Muscle of leg (tissue), 11 donors: ENCODE results near the gene PHYKPL. TPM values are rescaled to one million over a fixed set of nuclear protein-coding genes. Genes with fewer than 3 reads are reported as not detected.
"Not testable (repeated sequence)": the region's sequence is repeated elsewhere in the genome, so short reads cannot be mapped to it uniquely, and the experiment has no call there.

Experiments
- DNase-seq: peaks from one replicate; pipeline ENCODE4 v3.0.0; 2013
- H3K27ac ChIP-seq: one replicate; pipeline ENCODE4 v1.5.1; 2013; ENCODE audit warnings: mild to moderate bottlenecking, low read length, control low read depth
- H3K27me3 ChIP-seq: one replicate; pipeline ENCODE4 v1.6.1; 2013; ENCODE audit warnings: low read length; ENCODE audit not compliant: control insufficient read depth, insufficient read depth
- H3K36me3 ChIP-seq: one replicate; pipeline ENCODE4 v1.6.1; 2013; ENCODE audit warnings: low read length; ENCODE audit not compliant: control insufficient read depth, insufficient read depth
- H3K4me1 ChIP-seq: one replicate; pipeline ENCODE4 v1.6.1; 2013; ENCODE audit warnings: low read length; ENCODE audit not compliant: control insufficient read depth, insufficient read depth
- H3K4me3 ChIP-seq: one replicate; pipeline ENCODE4 v1.5.1; 2013; ENCODE audit warnings: low read length, control low read depth
- H3K9me3 ChIP-seq: replicated peaks from 2 replicates; pipeline ENCODE4 v1.6.1; 2013; ENCODE audit warnings: low read depth, low read length; ENCODE audit not compliant: control insufficient read depth
- WGBS: methylation state at CpG from one replicate; pipeline ENCODE4 v1.1.5; 2013; ENCODE audit warnings: missing lambda C conversion rate; ENCODE audit not compliant: insufficient coverage; 5-methylcytosine and 5-hydroxymethylcytosine counted together
- polyA plus RNA-seq, 8 donors: library from polyadenylated mRNA; unstranded; fragments of 120-200 nt; gene quantifications; one replicate each; pipeline versions ENCODE4 v1.2.1 to v1.2.3, GENCODE V29; 2013; ENCODE audit warnings: inconsistent platforms in 1 of 8, low replicate concordance in 1 of 8; ENCODE audit not compliant: insufficient read length in 8 of 8, insufficient read depth in 1 of 8
- total RNA-seq: library from RNA; stranded (reverse); fragments of 120-200 nt; gene quantifications from one replicate; pipeline ENCODE4 v1.2.4, GENCODE V29; 2013

Gene PHYKPL
- total and polyA plus RNA-seq, 9 donors = 36.0 to 81.7 (median 45.3) TPM

DNA sequence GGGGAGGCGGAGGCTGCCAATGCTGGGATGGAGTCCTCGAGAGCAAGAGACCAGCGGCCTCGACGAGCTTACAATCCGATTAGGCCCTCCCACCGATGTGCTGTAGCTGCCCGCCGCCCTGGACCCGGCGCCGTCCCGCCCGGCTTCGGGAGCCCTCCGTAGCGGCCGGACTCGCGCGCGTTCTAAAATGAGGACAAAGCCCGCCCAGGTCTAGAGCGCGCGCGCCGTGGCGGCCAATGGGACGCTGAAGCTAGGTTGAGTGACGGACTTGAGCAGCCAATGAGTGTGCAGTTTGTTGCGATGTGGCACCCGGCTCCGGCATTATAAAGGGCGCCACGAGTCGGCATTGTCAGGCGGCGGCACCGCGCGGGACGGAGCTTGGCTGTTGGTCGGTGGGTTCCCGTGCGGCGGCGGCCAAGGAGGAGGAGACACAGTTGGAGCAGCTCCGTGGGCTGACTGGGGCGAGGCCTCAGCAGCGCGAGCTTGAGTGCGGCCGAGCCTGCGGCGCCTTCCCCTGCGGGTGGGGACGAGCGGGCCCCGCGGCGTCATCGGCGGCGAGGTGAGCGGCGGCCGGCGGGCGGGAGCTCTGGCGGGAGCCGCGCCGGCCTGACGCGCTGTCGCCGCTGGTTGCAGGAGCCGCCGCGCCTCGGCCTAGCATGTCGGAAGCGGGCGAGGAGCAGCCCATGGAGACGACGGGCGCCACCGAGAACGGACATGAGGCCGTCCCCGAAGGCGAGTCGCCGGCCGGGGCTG lies 28.2 kb downstream of the PHYKPL start, which contains the start of gene HNRNPAB:
HNRNPAB (plus strand) TSS at position 352 of the 753 bp plus-strand sequence; CDS start at position 657, 305 bp downstream.
- Histone ChIP-seq H3K4me3 (peak within 1 kb of the TSS; percentile 81), H3K4me1 (peaks cover 29% of the 10 kb centered on the region), H3K9me3 (no peaks in the 10 kb centered on the region), H3K27me3 (no peaks in the 10 kb centered on the region), H3K27ac (peak within 1 kb of the TSS; percentile 78), H3K36me3 (peaks cover 36% of the 10 kb centered on the region)
- under 1% methylated on average over 96 of the region's 96 CpGs for WGBS
- peak; percentile 98 for DNase-seq

DNA sequence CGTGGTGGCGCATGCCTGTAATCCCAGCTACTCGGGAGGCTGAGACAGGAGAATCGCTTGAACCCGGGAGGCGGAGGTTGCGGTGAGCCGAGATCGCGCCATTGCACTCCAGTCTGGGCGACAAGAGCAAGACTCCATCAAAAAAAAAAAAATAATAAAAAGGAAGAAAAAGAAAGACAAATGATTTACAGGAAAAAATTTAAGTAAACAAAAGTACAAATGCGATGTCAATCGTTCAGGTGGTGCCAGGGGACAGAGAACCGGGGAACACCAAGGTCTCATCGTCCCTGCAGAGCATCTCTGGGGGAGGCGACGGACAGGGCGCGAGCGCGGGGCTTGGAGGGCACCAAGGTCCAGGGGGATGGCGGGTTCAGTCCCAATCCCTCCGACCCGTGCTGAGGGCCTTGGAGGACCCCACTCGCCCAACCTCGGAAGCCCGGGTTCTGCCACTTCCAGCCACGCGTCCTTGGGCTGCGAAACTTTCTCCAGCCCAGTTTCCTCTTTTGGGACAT lies 28.9 kb downstream of the PHYKPL start:
- H3K4me1 ChIP-seq = peaks cover 29% of the 10 kb centered on the region
- no peak for DNase-seq
- WGBS = 0% methylated on average over 19 of the region's 30 CpGs
- no peaks in the 10 kb centered on the region for H3K27me3 ChIP-seq
- peaks cover 30% of the 10 kb centered on the region for H3K36me3 ChIP-seq
- no peak overlapping the region for H3K27ac ChIP-seq
- H3K4me3 ChIP-seq = peak overlapping the region; percentile 81
- no peaks in the 10 kb centered on the region for H3K9me3 ChIP-seq

DNA sequence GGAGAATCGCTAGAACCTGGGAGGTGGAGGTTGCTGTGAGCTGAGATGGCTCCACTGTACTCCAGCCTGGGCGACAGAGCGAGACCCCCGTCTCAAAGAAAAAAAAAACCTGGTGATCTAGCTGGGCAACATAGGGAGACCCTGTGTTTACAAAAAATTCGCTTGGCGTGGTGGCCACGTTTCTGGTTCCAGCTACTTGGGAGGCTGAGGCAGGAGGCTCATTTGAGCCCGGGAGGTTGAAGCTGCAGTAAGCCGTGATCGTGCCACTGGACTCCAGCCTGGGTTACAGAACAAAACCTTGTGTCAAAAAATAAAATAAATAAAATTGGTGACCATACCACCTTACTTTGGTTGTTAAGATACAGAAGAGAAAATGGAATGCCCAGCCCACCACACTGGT lies 30.1 kb downstream of the PHYKPL start:
- H3K36me3 ChIP-seq = peaks cover 18% of the 10 kb centered on the region
- DNase-seq = no peak
- 95% methylated on average over 6 of the region's 10 CpGs for WGBS
- no peaks in the 10 kb centered on the region for H3K9me3 ChIP-seq
- H3K4me1 ChIP-seq = peaks cover 23% of the 10 kb centered on the region
- no peaks in the 10 kb centered on the region for H3K27me3 ChIP-seq
- H3K27ac ChIP-seq = no peak overlapping the region
- no peak overlapping the region for H3K4me3 ChIP-seq

DNA sequence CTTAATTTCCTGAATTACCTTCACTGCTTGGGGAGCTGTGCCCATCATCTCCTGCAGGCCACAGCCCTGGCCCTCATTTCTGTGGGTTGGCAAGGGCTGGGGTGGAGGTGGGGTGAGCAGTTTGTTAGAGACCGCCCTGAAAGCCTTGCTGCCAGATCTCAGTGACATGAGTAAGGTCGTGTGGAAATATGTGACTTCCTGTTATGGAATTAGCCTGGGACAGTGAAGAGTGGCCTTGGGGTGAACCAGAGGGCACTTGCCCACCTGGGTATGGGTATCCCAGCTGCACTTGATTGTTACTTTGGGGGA lies 30.7 kb downstream of the PHYKPL start:
- Histone ChIP-seq H3K4me3 (no peak overlapping the region), H3K36me3 (peaks cover 11% of the 10 kb centered on the region), H3K27me3 (no peaks in the 10 kb centered on the region), H3K9me3 (no peaks in the 10 kb centered on the region), H3K27ac (no peak overlapping the region), H3K4me1 (peaks cover 18% of the 10 kb centered on the region)
- 33% methylated on average over 2 of the region's 2 CpGs for whole genome bisulfite sequencing
- DNase-seq = no peak

DNA sequence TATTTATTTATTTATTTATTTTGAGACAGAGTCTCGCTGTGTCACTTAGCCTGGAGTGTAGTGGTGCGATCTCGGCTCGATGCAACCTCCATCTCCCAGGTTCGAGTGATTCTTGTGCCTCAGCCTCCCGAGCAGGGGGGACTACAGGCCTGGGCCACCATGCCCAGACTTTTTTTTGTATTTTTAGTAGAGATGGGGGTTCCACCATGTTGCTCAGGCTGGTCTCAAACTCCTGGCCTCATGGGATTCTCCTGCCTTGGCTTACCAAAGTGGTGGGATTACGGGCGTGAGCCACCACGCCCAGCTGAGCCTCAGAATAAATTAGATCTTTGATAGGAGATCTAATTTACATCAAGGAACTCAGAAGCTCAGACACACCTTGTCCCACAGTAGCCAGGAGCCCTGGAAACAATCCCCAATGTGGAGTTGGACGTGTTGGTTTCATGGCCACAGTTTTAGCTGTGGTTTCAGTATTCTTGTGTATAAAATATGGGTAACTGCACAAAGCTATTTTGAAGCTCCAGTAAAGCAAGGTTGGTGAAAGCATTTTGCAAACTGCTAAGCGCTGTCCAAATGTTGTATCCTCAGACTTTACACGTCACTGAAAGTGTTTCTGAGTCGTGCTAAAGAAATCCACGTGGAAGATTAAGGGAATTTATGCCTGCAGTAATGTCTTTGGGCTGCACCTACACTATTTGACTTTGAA lies 31.2 kb downstream of the PHYKPL start:
- DNase-seq = no peak
- H3K36me3 ChIP-seq = peaks cover 6% of the 10 kb centered on the region
- H3K4me3 ChIP-seq = no peak overlapping the region
- 58% methylated on average over 7 of the region's 14 CpGs for WGBS
- peaks cover 13% of the 10 kb centered on the region for H3K4me1 ChIP-seq
- H3K27me3 ChIP-seq = no peaks in the 10 kb centered on the region
- no peaks in the 10 kb centered on the region for H3K9me3 ChIP-seq
- no peak overlapping the region for H3K27ac ChIP-seq

DNA sequence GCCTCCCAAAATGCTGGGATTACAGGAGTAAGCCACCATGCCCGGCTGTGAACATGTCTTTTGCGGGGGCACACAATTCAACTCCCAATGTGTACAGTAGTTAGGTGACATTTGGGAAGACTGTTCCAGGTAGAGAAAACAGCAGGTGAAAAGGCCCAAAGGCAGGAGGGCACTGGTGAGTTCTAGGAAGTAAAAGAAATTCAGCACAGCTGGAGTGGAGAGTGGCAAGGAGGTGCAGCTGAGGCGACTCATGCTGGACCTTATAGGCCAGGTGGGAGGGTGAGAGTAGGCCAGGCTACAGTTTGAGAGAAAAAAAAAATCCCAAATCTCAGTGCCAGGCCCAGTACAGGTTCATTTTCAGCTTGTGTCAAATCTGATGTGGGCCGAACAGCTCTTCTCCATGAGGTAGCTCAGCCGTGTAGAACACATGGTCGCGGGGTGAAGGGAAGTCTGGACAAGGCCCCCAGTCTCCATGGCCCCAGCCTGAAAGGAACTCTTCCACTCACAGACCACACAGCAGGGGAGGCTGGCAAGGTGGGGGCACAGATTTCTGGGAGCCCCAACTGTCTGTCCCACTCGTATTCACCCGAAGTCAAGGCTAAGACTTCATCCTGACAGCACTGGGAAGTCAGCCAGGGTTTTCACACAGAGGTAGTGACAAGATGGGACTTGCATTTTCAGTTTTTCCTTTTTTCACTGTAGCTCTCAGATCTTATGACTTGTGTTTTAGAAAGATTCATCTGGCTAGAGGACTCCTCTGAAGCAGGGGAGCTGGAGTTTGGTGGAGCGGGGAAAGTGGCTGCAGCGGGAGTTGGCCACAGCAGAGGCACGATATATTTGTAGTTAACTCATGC lies 32.8 kb downstream of the PHYKPL start:
- Histone ChIP-seq H3K36me3 (no peaks in the 10 kb centered on the region), H3K9me3 (no peaks in the 10 kb centered on the region), H3K4me1 (peaks cover 3% of the 10 kb centered on the region), H3K4me3 (no peak overlapping the region), H3K27me3 (peaks cover 3% of the 10 kb centered on the region), H3K27ac (no peak overlapping the region)
- DNase-seq = no peak
- WGBS = 75% methylated on average over 8 of the region's 12 CpGs

DNA sequence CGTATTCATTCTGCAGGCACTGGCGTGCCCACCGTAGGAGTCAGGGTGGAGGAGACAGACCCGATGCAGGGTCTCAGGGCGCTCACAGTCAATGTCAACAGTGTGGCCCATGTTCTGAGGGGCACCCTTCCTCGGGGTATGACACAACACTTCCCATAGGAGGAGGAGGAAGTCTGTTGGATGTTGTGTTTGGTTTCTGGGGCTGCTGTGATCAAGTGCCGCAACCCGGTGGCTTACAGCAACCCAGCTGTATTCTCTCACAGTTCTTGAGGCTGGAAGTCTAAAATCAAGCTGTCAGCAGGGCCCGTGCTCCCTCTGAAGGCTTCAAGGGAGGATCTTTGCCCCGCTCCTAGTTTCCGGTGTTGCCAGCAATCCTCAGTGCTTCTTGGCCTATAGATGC lies 33.9 kb downstream of the PHYKPL start:
- Histone ChIP-seq H3K27ac (no peak overlapping the region), H3K36me3 (no peaks in the 10 kb centered on the region), H3K4me1 (peaks cover under 1% of the 10 kb centered on the region), H3K27me3 (peaks cover 8% of the 10 kb centered on the region), H3K4me3 (no peak overlapping the region), H3K9me3 (no peaks in the 10 kb centered on the region)
- no peak for DNase-seq
- 54% methylated on average over 5 of the region's 11 CpGs for WGBS

DNA sequence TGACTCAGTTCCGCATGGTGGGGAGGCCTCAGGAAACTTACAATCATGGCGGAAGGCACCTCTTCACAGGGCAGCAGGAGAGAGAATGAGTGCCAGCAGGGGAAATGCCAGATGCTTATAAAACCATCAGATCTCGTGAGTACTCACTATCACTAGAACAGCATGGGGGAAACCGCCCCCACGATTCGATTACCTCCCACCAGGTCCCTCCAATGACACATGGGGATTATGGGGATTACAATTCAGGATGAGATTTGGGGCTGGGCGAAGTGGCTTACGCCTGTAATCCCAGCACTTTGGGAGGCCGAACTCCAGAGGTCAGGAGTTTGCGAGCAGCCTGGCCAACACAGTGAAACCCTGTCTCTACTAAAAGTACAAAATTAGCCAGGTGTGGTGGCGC lies 34.5 kb downstream of the PHYKPL start:
- not testable (repeated sequence) for H3K4me1 ChIP-seq, H3K9me3 ChIP-seq, H3K27ac ChIP-seq, H3K4me3 ChIP-seq, H3K36me3 ChIP-seq, DNase-seq
- peaks cover 10% of the 10 kb centered on the region for H3K27me3 ChIP-seq
- WGBS = 100% methylated on average over 3 of the region's 11 CpGs

DNA sequence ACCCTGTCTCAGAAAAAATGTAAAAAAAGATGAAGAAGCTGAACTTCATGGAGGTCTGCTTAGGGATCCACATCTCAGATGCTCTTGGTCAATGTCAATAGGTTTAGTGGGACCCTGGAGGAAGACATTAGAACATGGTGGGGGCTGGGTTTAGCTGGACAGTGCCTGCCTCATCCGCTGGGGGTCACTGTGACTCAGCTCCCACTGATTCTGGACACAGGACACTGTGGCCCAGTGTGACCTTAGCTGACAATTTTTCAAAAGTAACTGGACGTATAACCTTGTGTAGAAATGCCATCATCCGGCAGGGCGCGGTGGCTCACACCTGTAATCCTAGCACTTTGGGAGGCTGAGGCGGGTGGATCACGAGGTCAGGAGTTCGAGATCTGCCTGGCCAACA lies 35.6 kb downstream of the PHYKPL start:
- no peaks in the 10 kb centered on the region for H3K4me1 ChIP-seq
- 76% methylated on average over 8 of the region's 8 CpGs for WGBS
- no peaks in the 10 kb centered on the region for H3K9me3 ChIP-seq
- H3K4me3 ChIP-seq = no peak overlapping the region
- DNase-seq = no peak
- H3K36me3 ChIP-seq = no peaks in the 10 kb centered on the region
- H3K27me3 ChIP-seq = peaks cover 10% of the 10 kb centered on the region
- no peak overlapping the region for H3K27ac ChIP-seq
